DMS 273 treated with DMSO at 0.1 percent for 48 hours (cell line): ENCODE data around the gene ASZ1.

Source experiments
- DNase-seq: peaks from one replicate; lab custom pipeline; 2025; lab: John Stamatoyannopoulos, UW

The ASZ1 gene

DNA sequence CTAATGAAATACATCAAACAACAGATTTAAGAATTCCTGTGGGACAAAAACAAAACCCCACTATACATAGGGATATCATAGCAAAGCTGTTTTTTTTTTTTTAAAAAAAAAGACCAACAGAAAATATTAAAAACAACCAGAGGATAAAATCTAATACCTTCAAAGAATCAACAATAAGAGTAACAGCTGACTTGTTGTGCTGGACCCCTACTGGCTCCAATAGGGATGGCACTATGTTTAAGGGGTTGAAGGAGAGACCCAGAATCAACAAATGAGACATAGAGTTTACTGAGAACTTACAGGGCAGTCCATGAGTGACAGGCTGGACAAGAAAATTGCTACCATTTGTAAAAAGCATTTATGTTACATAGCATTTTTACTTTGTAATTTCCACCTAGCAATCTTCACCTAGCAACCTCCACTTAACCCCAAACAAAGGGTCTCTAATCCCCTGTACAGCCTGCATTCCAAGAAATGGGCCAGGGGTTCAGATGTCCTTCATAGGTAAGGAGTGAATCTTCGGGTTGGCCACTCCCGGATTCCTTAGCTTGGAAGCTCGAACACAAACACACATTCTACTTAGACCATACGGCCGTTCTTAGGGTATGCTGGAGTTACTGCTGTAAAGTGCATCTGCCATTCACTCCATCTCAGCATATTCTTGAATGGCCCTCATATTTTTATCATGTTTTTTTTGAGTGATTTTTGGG lies 25.8 kb downstream of the ASZ1 start:
- DNase-seq, result no peak

DNA sequence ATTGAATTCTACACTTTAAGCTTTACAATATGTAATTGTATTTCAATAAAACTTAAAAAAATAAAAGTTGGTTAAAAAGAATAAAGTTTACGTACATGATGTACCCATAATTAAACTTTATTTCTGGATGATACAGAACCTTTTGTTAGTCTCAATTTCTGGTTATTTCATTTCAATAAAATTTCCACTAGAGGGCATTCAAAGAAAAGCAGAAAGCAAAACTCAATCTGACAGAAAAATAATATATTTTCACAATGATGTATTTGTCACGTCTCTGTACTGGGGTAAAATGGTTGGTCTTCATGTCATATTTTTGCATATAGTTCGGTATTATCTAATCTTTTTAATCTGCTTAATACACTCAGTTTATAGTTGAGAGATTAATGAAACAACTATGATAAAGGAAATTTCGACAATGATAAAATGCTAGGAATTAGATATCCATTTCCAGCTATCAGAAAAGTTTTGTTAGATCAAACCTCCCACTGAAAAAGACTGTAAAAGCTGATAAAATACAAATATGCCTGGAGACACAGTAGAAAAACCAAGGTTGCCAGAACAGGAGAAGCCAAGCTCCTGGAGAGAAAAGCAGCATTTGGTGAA lies 27.4 kb downstream of the ASZ1 start:
- DNase-seq, result no peak

GRCh38 chr7:117395743-117396142 lies 31.6 kb downstream of the ASZ1 start:
- DNase-seq, result no peak

DNA sequence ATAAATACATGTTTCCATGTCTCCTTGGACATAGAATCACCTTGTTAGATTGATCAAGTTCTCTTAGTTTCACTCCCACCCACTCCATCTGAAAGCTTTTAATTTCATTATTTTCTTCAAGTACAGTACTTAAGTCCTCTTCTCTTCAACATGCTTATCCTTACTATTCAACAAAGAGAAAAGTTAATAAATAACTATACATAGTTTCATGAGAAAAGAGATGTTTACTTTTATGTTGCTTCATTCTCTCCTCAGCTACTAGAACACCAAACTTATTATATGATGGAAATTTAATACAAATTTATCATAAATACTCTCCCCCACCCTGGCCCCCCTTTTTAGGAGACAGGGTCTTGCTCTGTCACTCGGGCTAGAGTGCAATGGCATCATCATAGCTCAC lies 33.5 kb downstream of the ASZ1 start:
- DNase-seq, result no peak

- no peak for DNase-seq
Observed at GRCh38 chr7:117389871-117390270, 37.4 kb downstream of the ASZ1 start.

DNA sequence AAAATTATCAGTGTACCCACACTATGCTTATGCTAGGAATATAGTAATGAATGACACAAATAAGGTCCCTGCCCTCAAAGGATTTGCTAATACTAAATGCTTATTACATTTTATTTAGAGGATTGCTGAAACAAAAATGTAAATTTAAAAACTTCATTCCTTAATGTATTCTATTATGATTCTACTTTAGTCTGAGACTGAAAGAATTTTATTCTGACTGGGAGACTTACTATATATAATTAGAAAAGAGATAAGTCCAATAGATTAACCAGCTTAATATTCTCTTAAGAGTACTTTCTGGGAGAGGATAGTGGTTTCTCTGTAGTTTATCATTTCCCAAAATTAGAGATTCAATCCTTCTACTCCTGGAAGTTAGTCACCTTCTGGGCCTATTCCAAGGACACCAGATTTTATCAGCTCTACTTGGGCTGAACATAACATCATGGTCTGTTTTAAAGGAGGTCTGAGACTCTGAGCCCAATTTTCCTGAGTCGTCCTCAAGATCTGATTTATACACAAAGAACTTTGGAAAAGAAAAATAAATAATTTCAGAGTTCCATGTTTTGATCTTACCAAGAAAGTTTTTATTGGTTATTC lies 41.1 kb downstream of the ASZ1 start:
- DNase-seq, result no peak

DNA sequence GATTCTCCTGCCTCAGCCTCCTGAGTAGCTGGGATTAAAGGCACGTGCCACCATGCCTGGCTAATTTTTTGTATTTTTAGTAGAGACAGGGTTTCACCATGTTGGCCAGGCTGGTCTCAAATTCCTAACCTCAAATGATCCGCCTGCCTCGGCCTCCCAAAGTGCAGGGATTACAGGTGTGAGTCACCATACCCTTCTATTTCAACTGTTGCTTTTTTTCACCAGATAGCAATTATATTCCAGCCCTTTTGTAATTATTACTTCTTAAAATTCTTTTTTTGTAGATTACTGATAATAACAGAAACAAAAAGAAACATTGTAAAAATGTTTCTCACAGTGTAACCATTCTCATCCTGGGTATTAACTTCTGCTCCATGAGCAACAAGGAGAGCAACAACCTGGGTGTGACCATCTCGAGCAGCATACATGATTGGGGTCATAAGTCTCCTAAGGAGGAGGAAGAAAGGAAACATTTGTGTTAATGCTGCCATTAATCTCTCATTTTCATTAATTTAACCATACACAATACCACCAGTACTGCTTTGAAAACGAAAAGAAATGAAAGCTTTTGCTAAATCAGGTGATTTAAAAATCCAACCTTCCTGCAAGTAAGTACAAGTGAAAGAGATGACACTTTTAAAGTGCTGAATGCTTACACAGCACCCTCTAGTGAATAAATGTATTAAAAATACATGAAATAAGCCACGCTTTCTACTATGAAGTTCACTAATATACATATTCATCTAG lies 41.8 kb downstream of the ASZ1 start:
- no peak for DNase-seq

GRCh38 chr7:117384688-117385362 lies 42.5 kb downstream of the ASZ1 start:
- DNase-seq, result no peak

DNA sequence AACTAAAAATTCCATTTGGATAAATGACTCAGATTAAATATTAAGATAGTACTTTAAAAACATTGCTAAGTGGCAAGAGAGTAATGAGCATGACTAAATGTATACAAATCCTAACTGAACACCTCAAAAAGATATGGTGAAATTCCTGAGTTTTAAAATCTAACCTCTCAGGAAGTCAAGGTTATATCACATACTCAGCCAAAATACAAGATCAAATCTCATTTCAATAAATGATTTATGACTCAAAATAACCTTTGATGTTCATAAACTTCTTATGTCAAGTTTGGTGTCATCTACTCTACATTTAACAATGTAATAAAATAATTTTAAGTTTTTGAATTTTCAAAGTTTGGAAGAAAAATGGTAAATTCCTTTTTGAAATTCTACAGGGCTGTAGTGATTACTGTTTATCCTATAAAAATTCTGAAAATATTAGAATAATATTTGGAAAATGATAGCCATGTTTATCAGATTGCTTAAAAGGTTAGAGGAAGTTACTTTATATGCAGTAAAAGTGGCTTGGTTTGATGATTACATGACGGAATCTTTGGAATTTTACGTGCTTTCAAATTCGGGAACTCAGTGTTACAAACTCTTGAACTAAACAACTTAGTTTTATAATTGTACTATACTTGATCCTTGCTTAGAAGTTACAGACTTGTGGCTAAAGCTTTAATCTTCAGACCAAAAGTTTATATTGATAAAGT lies 43.7 kb downstream of the ASZ1 start:
- DNase-seq, result no peak

DNA sequence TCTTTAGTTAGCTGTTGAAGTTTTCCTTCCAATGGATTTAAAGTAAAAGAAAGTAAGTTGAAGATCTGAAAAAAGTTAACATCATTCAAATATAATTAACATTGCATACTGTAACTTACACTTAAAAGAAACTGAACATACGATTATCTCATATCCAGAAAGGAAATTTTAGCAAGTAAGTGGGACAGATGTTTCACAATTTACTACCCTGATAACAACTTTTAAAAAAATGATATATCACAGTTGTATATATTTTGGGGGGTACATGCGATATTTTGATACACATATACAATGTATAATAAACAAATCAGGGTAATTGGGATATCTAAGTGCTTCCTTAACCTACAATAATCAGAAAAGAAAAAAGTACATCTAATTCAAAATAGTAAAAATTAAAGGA lies 44.2 kb downstream of the ASZ1 start:
- DNase-seq, result no peak

DNA sequence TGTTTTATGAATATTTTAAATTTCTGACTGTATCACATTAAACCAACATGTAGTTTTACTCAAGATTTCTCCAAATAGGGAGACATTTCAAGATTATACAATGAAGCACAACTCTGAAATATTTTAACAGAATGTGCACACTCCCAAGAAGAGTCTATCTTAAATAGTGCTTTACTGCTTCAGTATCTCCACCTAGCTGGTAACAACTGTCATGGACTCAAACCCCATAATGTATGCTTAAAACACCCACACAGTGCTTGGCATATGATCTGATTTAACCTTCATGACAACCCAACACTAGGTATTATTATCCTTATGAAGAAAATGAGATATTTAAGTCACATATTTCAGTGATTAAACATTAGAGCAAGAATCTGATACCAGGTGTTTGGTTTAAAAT lies 45.9 kb downstream of the ASZ1 start:
- no peak for DNase-seq

DNA sequence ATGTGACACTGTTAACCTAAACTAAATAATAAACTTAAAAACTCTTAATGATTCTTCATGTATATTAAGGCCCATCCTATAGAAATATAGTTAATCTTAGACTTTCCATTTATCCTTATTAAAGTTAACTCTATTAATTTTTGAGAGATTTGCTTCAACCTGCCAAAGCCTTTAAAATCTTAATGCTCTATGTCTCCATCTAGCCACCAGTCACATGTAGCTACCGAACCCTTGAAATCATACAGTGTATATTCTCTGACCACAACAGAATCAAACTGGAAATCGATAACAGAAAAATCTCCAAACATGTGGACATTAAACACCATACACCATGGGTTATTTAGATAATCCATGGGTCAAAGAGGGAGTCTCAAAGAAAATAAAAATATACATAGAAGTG lies 51.9 kb downstream of the ASZ1 start:
- DNase-seq, result no peak

GRCh38 chr7:117372073-117372472 lies 55.2 kb downstream of the ASZ1 start:
- DNase-seq, result no peak

DNA sequence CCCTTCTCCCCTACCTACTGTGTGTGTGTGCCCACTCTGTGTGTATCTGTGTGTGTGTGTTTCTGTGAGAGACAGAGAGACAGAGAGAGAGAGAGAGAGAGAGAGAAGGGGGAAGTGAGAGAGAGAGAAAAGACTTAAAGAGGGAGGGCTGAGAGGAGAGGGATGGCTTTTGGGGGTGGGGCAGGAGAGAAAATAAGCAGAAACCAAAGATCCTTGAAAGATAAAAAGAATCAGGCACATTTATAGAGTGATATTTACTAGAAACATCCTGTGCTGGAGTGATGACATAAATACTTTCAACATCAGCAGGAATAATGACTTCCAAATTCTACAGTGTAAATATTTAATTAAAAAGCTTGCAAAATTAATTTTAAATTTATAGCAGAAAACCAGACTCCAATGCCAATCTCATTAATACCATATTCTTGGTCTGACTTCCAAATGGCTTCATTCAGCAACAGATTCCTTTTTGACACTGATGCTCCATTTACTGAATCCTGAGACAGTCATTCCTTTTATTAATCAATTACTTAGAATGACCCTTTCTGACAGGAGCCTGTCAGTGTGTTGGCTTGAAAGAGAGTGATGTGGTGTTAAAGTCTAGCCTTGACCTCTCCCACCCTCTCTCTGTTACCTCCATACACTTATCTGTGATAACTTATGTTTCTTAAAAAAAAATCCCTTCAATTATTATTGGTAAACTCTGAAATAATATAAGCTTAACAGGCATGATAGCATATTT lies 62.8 kb downstream of the ASZ1 start:
- DNase-seq, result no peak

DNA sequence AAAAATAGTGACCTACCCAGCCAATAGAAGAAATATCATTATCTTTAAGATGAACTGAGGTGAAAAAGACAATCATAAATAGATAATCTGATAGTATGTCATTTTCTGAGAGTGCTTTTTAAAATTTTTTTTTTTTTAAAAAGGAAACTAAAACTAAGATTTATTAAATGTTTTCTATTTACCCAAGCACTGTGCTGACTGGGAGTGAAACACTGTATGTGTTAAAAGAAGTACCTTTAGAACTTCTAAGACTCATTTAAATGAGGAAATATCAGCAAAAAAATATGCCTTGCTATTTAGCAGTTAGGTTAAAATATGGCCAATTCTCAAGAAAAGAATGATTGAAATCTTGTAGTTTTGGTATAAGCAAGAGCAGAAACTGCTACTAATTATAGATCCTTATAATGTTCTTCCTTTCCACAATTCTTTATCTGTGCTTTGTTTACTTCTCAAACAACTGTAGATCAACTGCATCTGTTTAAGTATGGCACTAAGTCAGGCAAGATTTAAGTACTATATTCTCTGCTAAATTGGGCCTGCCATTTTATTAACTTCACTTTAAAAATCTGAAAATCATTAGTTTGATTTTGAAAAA lies 64.9 kb downstream of the ASZ1 start:
- DNase-seq, result no peak

DNA sequence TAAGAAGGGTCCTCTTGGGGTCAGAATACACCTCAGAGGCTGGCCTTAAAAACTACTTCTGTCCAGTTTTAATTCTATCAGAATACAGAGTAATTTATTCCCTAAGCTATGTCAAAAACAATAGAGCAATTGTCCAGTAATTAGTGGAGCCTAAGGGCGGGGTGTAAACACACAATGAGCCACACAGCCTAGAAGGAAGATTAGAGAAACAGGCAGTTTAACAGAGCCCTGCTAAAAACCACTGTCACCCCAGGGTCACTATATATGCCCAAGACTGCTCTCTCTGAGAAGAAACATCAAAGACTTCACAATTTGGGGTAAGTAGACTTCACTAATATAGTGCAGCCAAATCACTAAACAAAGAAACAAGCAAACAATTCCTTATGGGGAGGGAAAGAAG lies 77.3 kb downstream of the ASZ1 start:
- no peak for DNase-seq

- no peak for DNase-seq
Observed at GRCh38 chr7:117349570-117349969, 77.7 kb downstream of the ASZ1 start.

GRCh38 chr7:117347962-117348672 lies 79.2 kb downstream of the ASZ1 start:
- no peak for DNase-seq

DNA sequence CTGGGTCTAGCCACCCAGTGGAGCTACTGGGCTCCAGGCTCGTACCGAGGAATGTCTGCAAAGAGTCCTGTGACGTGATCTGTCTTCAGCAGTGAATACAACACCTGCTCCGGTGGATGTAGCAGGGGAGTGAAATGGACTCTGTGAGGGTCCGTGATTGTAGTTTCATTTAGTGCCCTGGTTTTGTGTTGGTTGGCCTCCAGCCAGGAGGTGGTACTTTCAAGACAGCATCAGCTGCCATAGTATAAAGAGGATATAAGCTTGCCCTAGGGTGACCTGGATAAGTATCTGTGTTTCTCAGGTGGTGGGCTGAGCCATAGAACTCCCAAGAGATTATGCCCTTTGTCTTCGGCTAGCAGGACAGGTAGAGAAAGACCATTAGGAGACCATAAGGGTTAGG lies 79.8 kb downstream of the ASZ1 start:
- no peak for DNase-seq

DNA sequence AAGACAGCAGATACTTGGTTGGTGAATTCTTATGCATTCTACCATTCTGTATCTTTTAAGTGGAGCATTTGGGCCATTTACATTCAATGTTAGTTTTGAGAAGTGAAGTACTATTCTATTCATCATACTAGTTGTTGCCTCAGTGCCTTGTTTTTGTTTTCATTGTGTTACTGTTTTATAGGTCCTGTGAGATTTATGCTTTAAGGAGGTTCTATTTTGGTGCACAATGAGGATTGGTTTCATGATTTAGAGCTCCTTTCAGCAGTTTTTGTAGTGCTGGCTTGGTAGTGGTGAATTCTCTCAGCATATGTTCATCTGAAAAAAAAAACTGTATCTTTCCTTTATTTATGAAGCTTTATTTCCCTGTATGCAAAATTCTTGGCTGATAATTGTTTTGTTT lies 81.1 kb downstream of the ASZ1 start:
- DNase-seq, result no peak
